Transverse colon (tissue), 4 donors: ENCODE measurements around the gene RFX2. TPM values are rescaled to one million over a fixed set of nuclear protein-coding genes. Genes with fewer than 3 reads are reported as not detected.

Experiments
- DNase-seq: peaks from one replicate; pipeline ENCODE4 v3.0.0-alpha.2; 2019
- H3K27ac ChIP-seq, 4 donors: fragments of 200-600 bp; sonication (generic); 2 replicates each; pipeline ENCODE4 v1.5.1; 2016 to 2018; ENCODE audit warnings: inconsistent platforms in 4 of 4
- H3K27me3 ChIP-seq: fragments of 200-600 bp; sonication (generic); 2 replicates; pipeline ENCODE4 v1.5.1; 2017; ENCODE audit warnings: inconsistent platforms
- H3K36me3 ChIP-seq, 4 donors: fragments of 200-600 bp; sonication (generic); 2 replicates each; pipeline ENCODE4 v1.5.1; 2017 to 2019; ENCODE audit warnings: inconsistent platforms in 4 of 4
- H3K4me1 ChIP-seq, 4 donors: fragments of 200-600 bp; sonication (generic); 2 replicates each; pipeline ENCODE4 v1.5.1; 2017 to 2020; ENCODE audit warnings: inconsistent platforms in 4 of 4
- H3K4me3 ChIP-seq, 4 donors: fragments of 200-600 bp; sonication (generic); 1 replicate in 1 of 4; 2 replicates in 3 of 4; pipeline versions ENCODE4 v1.5.1 to v1.6.1; 2017 to 2019; ENCODE audit warnings: inconsistent platforms in 4 of 4
- H3K9me3 ChIP-seq, 2 donors: fragments of 200-600 bp; sonication (generic); 2 replicates each; pipeline ENCODE4 v1.5.1; 2017 to 2019; ENCODE audit warnings: inconsistent platforms in 2 of 2
- CTCF ChIP-seq, 5 experiments: fragments of 200-600 bp in 3 of 5; fragments of 450-650 bp in 2 of 5; sonication (generic) in 3 of 5; IDR thresholded peaks; 1 replicate in 2 of 5; 2 replicates in 3 of 5; pipeline ENCODE4 v1.5.1; 2016 to 2017; ENCODE audit warnings: antibody characterized with exemption in 5 of 5, inconsistent platforms in 3 of 5, mild to moderate bottlenecking in 2 of 5, moderate library complexity in 1 of 5
- EP300 ChIP-seq: sonication (generic); formaldehyde crosslinking; IDR thresholded peaks from one replicate; pipeline ENCODE4 v1.6.1; 2017; ENCODE audit warnings: antibody characterized with exemption, low read depth
- POLR2A ChIP-seq: fragments of 450-650 bp; IDR thresholded peaks from one replicate; pipeline ENCODE4 v1.6.1; 2016; ENCODE audit warnings: antibody characterized with exemption, mild to moderate bottlenecking, moderate library complexity
- POLR2AphosphoS5 ChIP-seq, 3 donors: sonication (generic); formaldehyde crosslinking; IDR thresholded peaks; one replicate each; pipeline ENCODE4 v1.6.1; 2016; ENCODE audit warnings: antibody characterized with exemption in 3 of 3
- WGBS, 2 donors: methylation state at CpG; one replicate each; pipeline ENCODE4 v1.1.5; 2018; ENCODE audit warnings: low coverage in 1 of 2; 5-methylcytosine and 5-hydroxymethylcytosine counted together
- in situ Hi-C, 4 donors: fragments of 200-750 bp; cut with MboI; loops; one replicate each; pipeline versions ENCODE4 v1.15.0 to v1.15.1; 2017; ENCODE audit warnings: low sequenced_read_pairs in 3 of 4, low pct_ligation_motif_present in 1 of 4, low pct_unique_long_range_greater_than_20kb in 1 of 4
- intact Hi-C: fragments of 100-400 bp; cut with DNase I; formaldehyde crosslinking; loops from one replicate; pipeline ENCODE4 v1.15.1; 2023; ENCODE audit warnings: low total_unique reads
- total RNA-seq, 4 donors: library from RNA; depleted of rRNA; stranded (reverse); fragments of >200 nt; gene quantifications; one replicate each; pipeline ENCODE4 v1.1.0, GENCODE V29; 2016

Gene RFX2
- total RNA-seq, 4 donors from 2014 or later: 6.1 to 57.5 (median 11.8) TPM

GRCh38 chr19:6070720-6071485 is 39.4 kb downstream of the RFX2 start:
- in situ Hi-C loops (no loop called here), intact Hi-C loops (no loop called here)
- DNase-seq: no peak
- no peak for TF ChIP-seq CTCF (IDR thresholded peaks at IDR 0.05)
- peak in 2 of 3 donors; percentile 40 to 51 for TF ChIP-seq POLR2AphosphoS5 (IDR thresholded peaks at IDR 0.05)
- Histone ChIP-seq H3K9me3 (no peaks in the 10 kb centered on the region), H3K27me3 (no peaks in the 10 kb centered on the region), H3K36me3 (no peaks in the 10 kb centered on the region), H3K4me3 (no peak overlapping the region), H3K27ac (peak overlapping the region; percentile 61 to 80 (median 69)), H3K4me1 (peaks cover 16 to 41% (median 30%) of the 10 kb centered on the region in 4 donors)
- WGBS, 2 donors: 69 to 83% methylated on average over 4 to 11 of the region's 11 CpGs

- Histone ChIP-seq H3K27ac (peak overlapping the region; percentile 61 to 80 (median 69)), H3K9me3 (no peaks in the 10 kb centered on the region), H3K36me3 (no peaks in the 10 kb centered on the region), H3K4me3 (no peak overlapping the region), H3K27me3 (no peaks in the 10 kb centered on the region), H3K4me1 (peaks cover 22 to 47% (median 37%) of the 10 kb centered on the region in 4 donors)
- intact Hi-C loops: no loop called here
- 97% methylated on average over 3 of the region's 3 CpGs; no CpG with 5 or more reads in 1 of the 2 donors for WGBS, 2 donors
- in situ Hi-C loops: no loop called here
- no peak for DNase-seq
- TF ChIP-seq CTCF (IDR thresholded peaks at IDR 0.05) (no peak), POLR2A (no peak), POLR2AphosphoS5 (IDR thresholded peaks at IDR 0.05) (no peak), EP300 (no peak)
Observed at GRCh38 chr19:6070207-6070681, 40.1 kb downstream of the RFX2 start.

GRCh38 chr19:6069268-6069791 is 41.0 kb downstream of the RFX2 start:
- intact Hi-C loops: no loop called here
- DNase-seq: no peak

More at GRCh38 chr19:6069268-6069791, 41.0 kb downstream of the RFX2 start:
- Histone ChIP-seq H3K4me1 (peaks cover 28 to 57% (median 43%) of the 10 kb centered on the region in 4 donors), H3K36me3 (no peaks in the 10 kb centered on the region), H3K27ac (peak overlapping the region; percentile 90 to 95 (median 92)), H3K9me3 (no peaks in the 10 kb centered on the region), H3K4me3 (no peak overlapping the region), H3K27me3 (no peaks in the 10 kb centered on the region)
- TF ChIP-seq POLR2AphosphoS5 (IDR thresholded peaks at IDR 0.05) (no peak), POLR2A (no peak), EP300 (no peak), CTCF (IDR thresholded peaks at IDR 0.05) (no peak)
- in situ Hi-C loops: no loop called here
